Motor neuron (in vitro differentiated cells): ENCODE data around the gene KCNC1. TPM values are rescaled to one million over a fixed set of nuclear protein-coding genes. Genes with fewer than 3 reads are reported as not detected.
A peak's percentile ranks its signal among the peaks of the same experiment; 100 is the strongest.

Experiments used
- ATAC-seq, 8 experiments: fragments of 200-7000 bp; cut with Tn5 transposase; replicated peaks in 6 of 8; 2 replicates each; pipeline ENCODE4 v1.8.0; 2021; ENCODE audit warnings: mild to moderate bottlenecking in 8 of 8, moderate library complexity in 8 of 8
- H3K27ac ChIP-seq, 2 donors: fragments of 250-450 bp; sonication (Bioruptor Pico); 2 replicates each; pipeline ENCODE4 v1.9.0; 2021; ENCODE audit warnings: antibody characterized with exemption in 2 of 2, mild to moderate bottlenecking in 2 of 2, moderate library complexity in 1 of 2
- H3K4me1 ChIP-seq, 2 donors: fragments of 250-450 bp; sonication (Bioruptor Pico); replicated peaks in 1 of 2; 2 replicates each; pipeline ENCODE4 v1.6.1; 2021; ENCODE audit warnings: antibody characterized with exemption in 2 of 2, mild to moderate bottlenecking in 2 of 2, moderate library complexity in 1 of 2
- H3K4me3 ChIP-seq, 5 donors: fragments of 250-450 bp; sonication (Bioruptor Pico); 2 replicates each; pipeline ENCODE4 v1.9.0; 2021; ENCODE audit warnings: antibody characterized with exemption in 5 of 5, mild to moderate bottlenecking in 5 of 5, moderate library complexity in 4 of 5
- WGBS, 10 experiments: fragments of 450-650 bp; shearing (Covaris generic); methylation state at CpG; one replicate each; pipeline ENCODE4 v1.0.0; 2022; 5-methylcytosine and 5-hydroxymethylcytosine counted together
- in situ Hi-C, 9 experiments: fragments of 400-800 bp; cut with MboI; loops; one replicate each; pipeline ENCODE4 v1.15.0; 2021; ENCODE audit warnings: low sequenced_read_pairs in 9 of 9, low pct_unique_long_range_greater_than_20kb in 2 of 9; ENCODE audit not compliant: unreplicated experiment in 9 of 9
- total RNA-seq, 8 experiments: library from RNA; unstranded; fragments of 300-600 nt; gene quantifications; 2 replicates each; pipeline versions ENCODE4 v1.2.3 to v1.2.4, GENCODE V29; 2022

The KCNC1 gene
- total RNA-seq, 8 experiments from 2014 or later: 1.5 to 12.5 (median 6.2) TPM

GRCh38 chr11:17816232-17816931 is 81.8 kb downstream of the KCNC1 start:
- peaks cover 13 to 16% of the 10 kb centered on the region in 2 donors for H3K4me1 ChIP-seq
- ATAC-seq: no peak
- no peak overlapping the region for H3K4me3 ChIP-seq
- in situ Hi-C loops: no loop called here
- 50 to 100% (median 75%) methylated on average over 2 to 4 of the region's 4 CpGs; no CpG with 5 or more reads in 4 of the 10 experiments for WGBS, 10 experiments
- no peak overlapping the region for H3K27ac ChIP-seq

DNA sequence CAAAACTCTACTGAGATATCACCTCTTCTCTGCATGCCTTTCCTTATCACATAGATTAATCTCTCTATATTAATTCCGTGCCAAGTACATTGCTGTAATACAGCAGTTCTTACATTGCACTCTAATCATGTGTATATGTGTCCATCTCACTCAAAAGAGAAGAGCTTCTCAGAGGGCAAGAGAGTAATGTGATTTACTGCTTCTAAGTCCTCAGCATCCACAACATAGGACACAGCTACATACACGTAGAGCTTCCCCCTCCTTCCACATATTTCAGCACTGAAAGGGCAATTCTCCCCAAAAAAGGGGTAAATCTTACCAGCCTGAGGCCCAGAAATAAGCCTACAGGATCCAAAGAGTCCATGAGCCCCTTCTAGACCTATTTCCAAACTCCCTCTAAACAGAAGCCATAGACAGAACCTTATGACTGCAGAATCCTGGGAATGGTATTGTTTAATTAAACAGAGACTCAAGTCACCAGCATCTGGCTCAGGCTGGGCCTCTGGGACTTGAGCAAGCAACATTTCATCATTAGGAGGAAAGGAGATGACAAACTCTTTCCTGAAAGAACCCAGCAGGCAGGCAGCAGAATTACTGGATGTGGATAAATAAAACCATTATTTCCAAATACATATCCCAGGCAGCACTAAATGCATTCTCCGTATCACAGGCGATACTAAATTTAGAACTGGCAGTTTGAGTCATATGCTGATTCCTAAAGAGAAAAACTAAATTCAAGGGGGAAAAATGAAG is 87.2 kb downstream of the KCNC1 start:
- peak; percentile 48 to 95 (median 92) for ATAC-seq
- in situ Hi-C loops: no loop called here

DNA sequence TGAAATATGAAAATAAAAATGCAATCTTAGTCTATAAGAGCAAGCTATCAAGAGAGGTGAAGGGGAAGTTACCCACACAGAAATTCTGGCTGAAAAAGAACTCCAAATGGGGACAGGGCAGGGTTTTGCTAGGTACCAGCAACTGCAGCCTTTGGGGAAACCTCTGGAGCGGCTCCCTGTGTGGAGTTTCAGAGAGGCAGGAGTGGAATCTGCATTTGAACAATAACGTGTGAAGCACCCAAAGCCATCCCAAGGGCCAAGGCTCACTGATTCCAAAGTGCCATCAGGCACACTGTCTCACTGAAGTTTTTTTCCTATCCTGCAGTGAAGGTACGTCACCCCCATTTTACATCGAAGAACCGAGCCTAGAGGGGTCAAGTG is 87.8 kb downstream of the KCNC1 start:
- WGBS, 10 experiments: 62 to 96% (median 76%) methylated on average over 2 to 5 of the region's 5 CpGs; no CpG with 5 or more reads in 2 of the 10 experiments
- in situ Hi-C loops: no loop called here
- Histone ChIP-seq H3K4me1 (peaks cover 10 to 14% of the 10 kb centered on the region in 2 donors), H3K4me3 (no peak overlapping the region), H3K27ac (peak overlapping the region in 1 of 2 donors; percentile 48)
- ATAC-seq: peak in 5 of 8 experiments; percentile 23 to 49 (median 32)

More for the DNA sequence above, 87.2 kb downstream of the KCNC1 start:
- Histone ChIP-seq H3K4me3 (no peak overlapping the region), H3K4me1 (peaks cover 10 to 14% of the 10 kb centered on the region in 2 donors), H3K27ac (peak overlapping the region in 1 of 2 donors; percentile 17)
- WGBS, 10 experiments: 20 to 73% (median 61%) methylated on average over 1 to 4 of the region's 4 CpGs

GRCh38 chr11:17827006-17827405 is 92.4 kb downstream of the KCNC1 start:
- Histone ChIP-seq H3K27ac (no peak overlapping the region), H3K4me3 (no peak overlapping the region), H3K4me1 (peaks cover 5 to 6% of the 10 kb centered on the region in 2 donors)
- WGBS, 10 experiments: 60 to 100% (median 86%) methylated on average over 1 to 4 of the region's 5 CpGs; no CpG with 5 or more reads in 2 of the 10 experiments
- in situ Hi-C loops: no loop called here
- peak in 1 of 8 experiments; percentile 56 for ATAC-seq

- no peak overlapping the region for H3K27ac ChIP-seq
Observed at GRCh38 chr11:17828311-17828751, 93.8 kb downstream of the KCNC1 start.

DNA sequence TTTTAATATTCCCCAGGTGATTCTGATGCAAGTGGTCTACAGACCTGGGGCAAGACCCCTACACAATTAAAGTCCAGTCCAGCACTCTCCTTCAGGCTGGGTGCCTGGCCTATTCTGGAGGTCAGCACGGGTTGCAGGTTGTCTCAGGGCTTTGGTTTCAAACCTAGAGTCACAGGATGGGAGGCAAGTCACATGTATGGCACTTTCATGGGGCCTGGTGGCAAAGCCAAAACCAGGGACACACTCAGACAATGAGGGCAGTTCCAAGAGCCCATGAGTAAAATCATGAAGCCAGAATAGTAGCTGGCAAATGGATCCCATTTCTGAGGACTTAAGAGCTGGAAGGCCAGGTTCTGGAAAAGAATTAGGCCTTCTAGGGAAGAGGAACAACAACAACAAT is 96.6 kb downstream of the KCNC1 start:
- ATAC-seq: no peak
- Histone ChIP-seq H3K4me1 (no peaks in the 10 kb centered on the region), H3K4me3 (no peak overlapping the region), H3K27ac (no peak overlapping the region)
- WGBS, 10 experiments: 40 to 100% (median 77%) methylated on average over 1 of the region's 1 CpG; no CpG with 5 or more reads in 4 of the 10 experiments
- in situ Hi-C loops: no loop called here

More at GRCh38 chr11:17828311-17828751, 93.8 kb downstream of the KCNC1 start:
- H3K4me3 ChIP-seq: no peak overlapping the region
- in situ Hi-C loops: no loop called here
- no peaks in the 10 kb centered on the region for H3K4me1 ChIP-seq
- peak in 3 of 8 experiments; percentile 41 to 75 (median 65) for ATAC-seq
- WGBS, 10 experiments: 24 to 100% (median 75%) methylated on average over 2 to 8 of the region's 9 CpGs; no CpG with 5 or more reads in 3 of the 10 experiments

GRCh38 chr11:17831883-17832282 is 97.3 kb downstream of the KCNC1 start:
- ATAC-seq: no peak
- Histone ChIP-seq H3K27ac (no peak overlapping the region), H3K4me1 (no peaks in the 10 kb centered on the region), H3K4me3 (no peak overlapping the region)
- WGBS, 10 experiments: 53 to 100% (median 92%) methylated on average over 1 to 3 of the region's 3 CpGs; no CpG with 5 or more reads in 3 of the 10 experiments
- in situ Hi-C loops: no loop called here

Other genes with a start within 250 kb of the KCNC1 start
- under 1 TPM in 5 of 8 experiments, not detected in 3; 0.11 to 1.00 (median 0.51) TPM for gene USH1C, start 190.4 kb upstream of the KCNC1 start, total RNA-seq
- under 1 TPM in 6 of 8 experiments, not detected in 2; 0.09 to 0.49 (median 0.14) TPM for gene OTOG, start 187.5 kb upstream of the KCNC1 start, total RNA-seq
- gene MYOD1, start 15.2 kb upstream of the KCNC1 start, total RNA-seq: under 1 TPM in 5 of 8 experiments, not detected in 3; 0.11 to 0.62 (median 0.20) TPM